A549 treated with AZD9567 at 1 μM for 4 hours (cell line): ENCODE results near the gene NT5DC1. TPM values are rescaled to one million over a fixed set of nuclear protein-coding genes. Genes with fewer than 3 reads are reported as not detected.

Experiments used
- total RNA-seq: library from RNA; stranded (reverse); fragments of 200-300 nt; extraction: Qiagen RNA extraction; gene quantifications from 5 replicates; pipeline ENCODE4 v1.2.3, GENCODE V29; 2022; ENCODE audit not compliant: insufficient read depth

NT5DC1 gene
- total RNA-seq, result 28.2 to 51.8 TPM (median 30.9 TPM) in 5 replicates

DNA sequence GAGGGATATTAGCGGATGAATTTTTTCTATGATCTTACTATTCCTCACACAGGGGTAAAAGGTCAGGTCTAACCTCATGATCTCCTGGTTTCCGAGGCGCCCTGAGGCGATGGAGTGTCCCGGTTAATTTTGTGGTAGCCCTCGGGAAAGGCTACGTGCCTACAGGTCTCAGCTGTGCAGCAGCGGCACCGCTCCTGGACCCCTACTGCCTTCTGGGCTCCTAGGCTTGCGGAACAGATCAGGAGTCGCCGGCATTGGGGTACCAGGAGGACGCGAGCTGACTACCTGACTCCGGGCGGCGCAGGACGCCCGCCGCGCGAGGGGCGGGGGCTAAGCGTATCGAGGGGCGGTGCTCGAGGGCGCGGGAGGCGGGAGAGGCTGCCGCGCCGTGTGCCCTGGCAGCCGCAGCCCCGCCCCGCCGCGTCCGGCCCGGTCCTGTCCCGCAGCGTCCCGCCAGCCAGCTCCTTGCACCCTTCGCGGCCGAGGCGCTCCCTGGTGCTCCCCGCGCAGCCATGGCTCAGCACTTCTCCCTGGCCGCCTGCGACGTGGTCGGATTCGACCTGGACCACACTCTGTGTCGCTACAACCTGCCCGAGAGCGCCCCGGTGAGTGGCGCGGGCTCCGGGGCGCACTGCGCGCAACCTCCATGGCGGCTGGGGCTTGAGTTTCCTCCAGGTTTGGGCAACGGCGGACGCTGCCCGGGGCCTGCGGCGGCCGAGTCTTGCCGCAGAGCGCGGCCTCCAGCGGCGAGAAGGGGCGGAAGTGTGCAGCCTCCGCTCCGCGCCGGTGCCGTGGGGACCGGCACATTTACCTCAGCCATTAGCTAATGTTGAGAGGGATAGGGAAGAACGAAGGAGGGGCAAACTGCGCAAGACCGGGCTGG, at the start of gene NT5DC1:
TSS of gene NT5DC1 (plus strand) at position 435 of the 883 bp plus-strand sequence. CDS start at position 513, 78 bp downstream.

GRCh38 chr6:116060572-116061283, 39.9 kb upstream of the NT5DC1 start, which contains the start of gene FRK:
TSS of gene FRK (minus strand) at chr6:116060891. CDS start at chr6:116060311, 580 bp downstream.

GRCh38 chr6:116126032-116126431, 25.4 kb downstream of the NT5DC1 start, which contains the start of gene COL10A1:
TSS of gene COL10A1 (minus strand) at chr6:116126132. CDS start at chr6:116125492, 640 bp downstream.

GRCh38 chr6:116253505-116254296, 153.0 kb downstream of the NT5DC1 start, which contains the start of gene TSPYL4:
TSS of gene TSPYL4 (minus strand) at chr6:116254075. CDS start at chr6:116254008, 67 bp downstream.

GRCh38 chr6:116279232-116280160, 178.8 kb downstream of the NT5DC1 start, which contains the start of gene TSPYL1:
TSS of gene TSPYL1 (minus strand) at chr6:116279930. CDS start at chr6:116279830, 100 bp downstream.

Other genes with a start within 250 kb of the NT5DC1 start
- 0.70 to 1.0 TPM (median 0.96 TPM) in 5 replicates for gene FRK, start 40.0 kb upstream of the NT5DC1 start, total RNA-seq
- 0.02 TPM in 1 of 5 replicates, not detected in the others for gene COL10A1, start 25.3 kb downstream of the NT5DC1 start, total RNA-seq
- 1.2 to 3.2 TPM (median 2.9 TPM) in 5 replicates for gene TSPYL4, start 153.2 kb downstream of the NT5DC1 start, total RNA-seq
- 26.3 to 29.5 TPM (median 28.8 TPM) in 5 replicates for gene TSPYL1, start 179.1 kb downstream of the NT5DC1 start, total RNA-seq